NCI-H1092 (cell line): ENCODE results near the gene SEC63.
"Not testable (repeated sequence)": the region's sequence is repeated elsewhere in the genome, so short reads cannot be mapped to it uniquely, and the experiment has no call there.

Source experiments
- DNase-seq: peaks from one replicate; lab custom pipeline; 2025; lab: John Stamatoyannopoulos, UW

The SEC63 gene

GRCh38 chr6:107928984-107929383 is 29.0 kb downstream of the SEC63 start:
- DNase-seq, result no peak

GRCh38 chr6:107926697-107927544 is 31.1 kb downstream of the SEC63 start:
- DNase-seq, result not testable (repeated sequence)

- no peak for DNase-seq
These were observed 40.3 kb downstream of the SEC63 start for GRCh38 chr6:107917451-107918375.

- not testable (repeated sequence) for DNase-seq
These were observed 41.0 kb downstream of the SEC63 start for GRCh38 chr6:107916961-107917360.

GRCh38 chr6:107911692-107912091 is 46.3 kb downstream of the SEC63 start:
- no peak for DNase-seq

GRCh38 chr6:107894809-107895396 is 63.1 kb downstream of the SEC63 start:
- no peak for DNase-seq

- DNase-seq, result not testable (repeated sequence)
These were observed 67.6 kb downstream of the SEC63 start for GRCh38 chr6:107890431-107890830.

- not testable (repeated sequence) for DNase-seq
These were observed 72.1 kb downstream of the SEC63 start for GRCh38 chr6:107885950-107886349.

- DNase-seq, result no peak
These were observed 78.1 kb downstream of the SEC63 start for GRCh38 chr6:107879941-107880340.

GRCh38 chr6:107877968-107878367 is 80.0 kb downstream of the SEC63 start:
- DNase-seq, result no peak

- DNase-seq, result no peak
These were observed 86.0 kb downstream of the SEC63 start for GRCh38 chr6:107871976-107872375.

- DNase-seq, result not testable (repeated sequence)
These were observed 86.5 kb downstream of the SEC63 start for GRCh38 chr6:107871512-107871911.

- no peak for DNase-seq
These were observed 87.0 kb downstream of the SEC63 start for GRCh38 chr6:107871016-107871415.

- no peak for DNase-seq
These were observed 87.6 kb downstream of the SEC63 start for GRCh38 chr6:107870381-107870780.

GRCh38 chr6:107869871-107870270 is 88.1 kb downstream of the SEC63 start:
- no peak for DNase-seq

- no peak for DNase-seq
These were observed 89.0 kb downstream of the SEC63 start for GRCh38 chr6:107868867-107869611.

GRCh38 chr6:107867302-107867615 is 90.7 kb downstream of the SEC63 start:
- no peak for DNase-seq

- DNase-seq, result peak; percentile 2
These were observed 91.3 kb downstream of the SEC63 start for GRCh38 chr6:107866606-107867301.

- no peak for DNase-seq
These were observed 93.5 kb downstream of the SEC63 start for GRCh38 chr6:107864226-107865127.

GRCh38 chr6:107862383-107862782 is 95.6 kb downstream of the SEC63 start:
- DNase-seq, result no peak
